H1 (cell line): ENCODE results near the gene MED12L. TPM values are rescaled to one million over a fixed set of nuclear protein-coding genes. Genes with fewer than 3 reads are reported as not detected.

ENCODE experiments used
- CTCF ChIA-PET: fragments of 300-600 bp; sonication (Branson Sonifier 250); formaldehyde crosslinking; loops from one replicate; lab custom pipeline; 2021; ENCODE audit not compliant: partially characterized antibody; lab: Charles Lee
- POLR2A ChIA-PET: fragments of 300-600 bp; sonication (Branson Sonifier 250); formaldehyde crosslinking; loops from one replicate; lab custom pipeline; 2021; ENCODE audit warnings: inconsistent platforms; ENCODE audit not compliant: partially characterized antibody; lab: Charles Lee
- DNase-seq, 2 experiments: peaks; one replicate each; pipeline versions ENCODE4 v3.0.0 to v3.0.0-alpha.2; 2010 to 2022; ENCODE audit warnings: low spot score in 2 of 2, low read depth in 1 of 2, mixed read lengths in 1 of 2
- FAIRE-seq: peaks from 2 replicates; lab custom pipeline; 2011; peaks lifted over from hg19 to GRCh38; lab: Jason Lieb, UNC
- H2AFZ ChIP-seq: 2 replicates; pipeline ENCODE4 v1.8.1; 2012; ENCODE audit warnings: low read length, inconsistent platforms
- H2AK5ac ChIP-seq: 2 replicates; pipeline ENCODE4 v1.6.1; 2013; ENCODE audit warnings: low read depth, low read length
- H2BK120ac ChIP-seq: replicated peaks from 2 replicates; pipeline ENCODE3; 2013; ENCODE audit warnings: low read depth, low read length, inconsistent platforms
- H2BK12ac ChIP-seq: 2 replicates; pipeline ENCODE4 v1.6.1; 2013; ENCODE audit warnings: low read depth, low read length
- H2BK15ac ChIP-seq: 2 replicates; pipeline ENCODE4 v1.6.1; 2013; ENCODE audit warnings: low read length
- H2BK20ac ChIP-seq: 2 replicates; pipeline ENCODE4 v1.6.1; 2013; ENCODE audit warnings: low read length
- H2BK5ac ChIP-seq: 2 replicates; pipeline ENCODE4 v1.6.1; 2013; ENCODE audit warnings: low read depth, low read length
- H3K14ac ChIP-seq: 2 replicates; pipeline ENCODE4 v1.6.1; 2013; ENCODE audit warnings: inconsistent platforms; ENCODE audit not compliant: insufficient read length
- H3K18ac ChIP-seq: 2 replicates; pipeline ENCODE4 v1.6.1; 2013; ENCODE audit warnings: low read length; ENCODE audit errors: extremely low read depth
- H3K23ac ChIP-seq: 2 replicates; pipeline ENCODE4 v1.6.1; 2013; ENCODE audit warnings: inconsistent platforms; ENCODE audit not compliant: insufficient read length
- H3K23me2 ChIP-seq: 2 replicates; pipeline ENCODE4 v1.6.1; 2013; ENCODE audit warnings: low read depth, low read length
- H3K27ac ChIP-seq: 2 replicates; pipeline ENCODE4 v1.6.1; 2011; ENCODE audit warnings: low read depth, low read length, inconsistent platforms
- H3K27me3 ChIP-seq, 4 experiments: replicated peaks in 1 of 4; 1 replicate in 1 of 4; 2 replicates in 3 of 4; pipeline versions ENCODE4 v1.6.1 to v1.8.1; 2011 to 2013; ENCODE audit warnings: low read length in 3 of 4, mild to moderate bottlenecking in 3 of 4, inconsistent platforms in 2 of 4, mixed read lengths in 2 of 4, moderate library complexity in 1 of 4; ENCODE audit not compliant: control insufficient read depth in 3 of 4, insufficient read depth in 3 of 4; ENCODE audit errors: extremely low read depth in 1 of 4
- H3K36me3 ChIP-seq, 4 experiments: 2 replicates each; pipeline versions ENCODE4 v1.6.1 to v1.8.1; 2011 to 2013; ENCODE audit warnings: mild to moderate bottlenecking in 4 of 4, low read length in 3 of 4, moderate library complexity in 2 of 4, control low read depth in 1 of 4, inconsistent platforms in 1 of 4; ENCODE audit not compliant: insufficient read depth in 4 of 4, control insufficient read depth in 2 of 4
- H3K4ac ChIP-seq: replicated peaks from 2 replicates; pipeline ENCODE3; 2013; ENCODE audit warnings: low read length, low read depth, mixed read lengths, inconsistent platforms; ENCODE audit not compliant: insufficient read length
- H3K4me1 ChIP-seq, 4 experiments: replicated peaks in 1 of 4; 1 replicate in 1 of 4; 2 replicates in 3 of 4; pipeline versions ENCODE4 v1.6.1 to v1.8.1; 2011 to 2013; ENCODE audit warnings: low read length in 3 of 4, inconsistent platforms in 2 of 4, mixed read lengths in 1 of 4; ENCODE audit not compliant: insufficient read depth in 4 of 4, control insufficient read depth in 3 of 4
- H3K4me2 ChIP-seq, 2 experiments: 2 replicates each; pipeline versions ENCODE4 v1.6.1 to v1.8.1; 2011 to 2013; ENCODE audit warnings: low read depth in 2 of 2, low read length in 2 of 2, control low read depth in 1 of 2, inconsistent platforms in 1 of 2, mild to moderate bottlenecking in 1 of 2; ENCODE audit not compliant: insufficient read depth in 1 of 2
- H3K4me3 ChIP-seq, 4 experiments: fragments of 200-600, 300-600 bp in 1 of 4; sonication (generic), shearing (Covaris generic), sonication (Bioruptor Twin) in 1 of 4; 2 replicates each; pipeline versions ENCODE4 v1.5.1 to v1.8.1; 2011 to 2016; ENCODE audit warnings: low read length in 4 of 4, low read depth in 3 of 4, control low read depth in 2 of 4, inconsistent platforms in 2 of 4, mild to moderate bottlenecking in 2 of 4, mixed read lengths in 1 of 4, moderate library complexity in 1 of 4; ENCODE audit not compliant: insufficient read depth in 2 of 4; ENCODE audit errors: extremely low read depth in 1 of 4
- H3K56ac ChIP-seq: replicated peaks from 2 replicates; pipeline ENCODE3; 2013; ENCODE audit warnings: low read depth, mild to moderate bottlenecking, mixed read lengths, low read length, inconsistent platforms; ENCODE audit not compliant: insufficient read length
- H3K79me1 ChIP-seq: 2 replicates; pipeline ENCODE4 v1.6.1; 2013; ENCODE audit warnings: low read depth, low read length, control low read depth
- H3K79me2 ChIP-seq, 2 experiments: 2 replicates each; pipeline versions ENCODE4 v1.6.1 to v1.8.1; 2012 to 2013; ENCODE audit warnings: low read length in 2 of 2, mild to moderate bottlenecking in 2 of 2, inconsistent platforms in 1 of 2; ENCODE audit not compliant: insufficient read depth in 2 of 2, control insufficient read depth in 1 of 2
- H3K9ac ChIP-seq, 4 experiments: replicated peaks in 1 of 4; 1 replicate in 1 of 4; 2 replicates in 3 of 4; pipeline versions ENCODE4 v1.6.1 to v1.8.1; 2011 to 2013; ENCODE audit warnings: low read depth in 3 of 4, low read length in 3 of 4, control low read depth in 2 of 4, mild to moderate bottlenecking in 2 of 4, moderate library complexity in 2 of 4, inconsistent platforms in 1 of 4; ENCODE audit errors: extremely low read depth in 1 of 4
- H3K9me3 ChIP-seq, 2 experiments: 2 replicates each; pipeline versions ENCODE4 v1.6.1 to v1.8.1; 2012 to 2013; ENCODE audit warnings: mild to moderate bottlenecking in 2 of 2, moderate library complexity in 2 of 2, control low read depth in 1 of 2, inconsistent platforms in 1 of 2, low read depth in 1 of 2, low read length in 1 of 2, mixed read lengths in 1 of 2; ENCODE audit not compliant: insufficient read depth in 2 of 2
- H4K20me1 ChIP-seq, 2 experiments: replicated peaks in 1 of 2; 2 replicates each; pipeline versions ENCODE3 to v1.8.1; 2011 to 2013; ENCODE audit warnings: inconsistent platforms in 2 of 2, low read length in 2 of 2, mild to moderate bottlenecking in 1 of 2; ENCODE audit not compliant: insufficient read depth in 2 of 2, control insufficient read depth in 1 of 2
- H4K5ac ChIP-seq: 2 replicates; pipeline ENCODE4 v1.6.1; 2013; ENCODE audit warnings: low read length, low read depth, mixed read lengths, inconsistent platforms; ENCODE audit not compliant: insufficient read length
- H4K8ac ChIP-seq: 2 replicates; pipeline ENCODE4 v1.8.0; 2013; ENCODE audit warnings: mild to moderate bottlenecking, moderate library complexity, low read length, inconsistent platforms; ENCODE audit not compliant: insufficient read depth; ENCODE audit errors: extremely low read depth
- H4K91ac ChIP-seq: replicated peaks from 2 replicates; pipeline ENCODE3; 2013; ENCODE audit warnings: low read length, mixed read lengths, inconsistent platforms; ENCODE audit not compliant: insufficient read length
- BACH1 ChIP-seq: IDR thresholded peaks from 2 replicates; pipeline ENCODE4 v1.6.1; 2012; ENCODE audit warnings: low read length, improper control_type of control experiment
- CHD2 ChIP-seq: IDR thresholded peaks from 2 replicates; pipeline ENCODE4 v1.6.1; 2012; ENCODE audit warnings: low read length, improper control_type of control experiment
- GABPA ChIP-seq: IDR thresholded peaks from 2 replicates; pipeline ENCODE4 v1.6.1; 2011; ENCODE audit warnings: mild to moderate bottlenecking, low read length, moderate library complexity, borderline replicate concordance; ENCODE audit not compliant: insufficient read depth
- KDM1A ChIP-seq: fragments of 200-600, 300-600 bp; sonication (generic); IDR thresholded peaks from 2 replicates; pipeline ENCODE4 v1.7.1; 2016; ENCODE audit warnings: mild to moderate bottlenecking, low read length, borderline replicate concordance
- NANOG ChIP-seq: IDR thresholded peaks from 2 replicates; pipeline ENCODE4 v1.6.1; 2011; ENCODE audit warnings: low read length, low read depth, mild to moderate bottlenecking, inconsistent platforms; ENCODE audit not compliant: insufficient read depth, poor library complexity, severe bottlenecking
- POLR2A ChIP-seq, 2 experiments: IDR thresholded peaks; 1 replicate in 1 of 2; 2 replicates in 1 of 2; pipeline ENCODE4 v1.6.1; 2011; ENCODE audit warnings: low read depth in 2 of 2, low read length in 2 of 2, mild to moderate bottlenecking in 2 of 2; ENCODE audit errors: control extremely low read depth in 1 of 2
- RBBP5 ChIP-seq: IDR thresholded peaks from 2 replicates; pipeline ENCODE4 v1.7.1; 2012; ENCODE audit warnings: low read depth, mild to moderate bottlenecking, inconsistent platforms, low read length, moderate library complexity, borderline replicate concordance
- SIRT6 ChIP-seq: IDR thresholded peaks from one replicate; pipeline ENCODE4 v1.7.1; 2012; ENCODE audit warnings: low read length, inconsistent platforms
- SIX5 ChIP-seq: IDR thresholded peaks from 2 replicates; pipeline ENCODE4 v1.6.1; 2011; ENCODE audit warnings: mild to moderate bottlenecking, low read depth, low read length
- SP4 ChIP-seq: IDR thresholded peaks from 2 replicates; pipeline ENCODE4 v1.6.1; 2012; ENCODE audit warnings: low read length, inconsistent platforms
- WGBS, 2 experiments: shearing (Covaris generic) in 1 of 2; methylation state at CpG; one replicate each; pipeline versions ENCODE4 v1.1.6 to v1.1.7; 2013 to 2015; ENCODE audit warnings: low lambda C conversion rate in 2 of 2, mixed read lengths in 2 of 2, inconsistent platforms in 1 of 2, low coverage in 1 of 2, missing lambda C conversion rate in 1 of 2; ENCODE audit not compliant: insufficient replicate concordance in 2 of 2, insufficient coverage in 1 of 2, insufficient read length in 1 of 2; ENCODE audit errors: extremely low coverage in 1 of 2, missing lambda C conversion rate in 1 of 2; 5-methylcytosine and 5-hydroxymethylcytosine counted together
- polyA plus RNA-seq, 7 experiments: library from polyadenylated mRNA; depleted of rRNA in 3 of 7; stranded (reverse) in 5 of 7; unstranded in 2 of 7; fragments of >200 nt in 5 of 7; fragments of 200-250 nt in 2 of 7; gene quantifications; 1 replicate in 5 of 7; 2 replicates in 1 of 7; 4 replicates in 1 of 7; pipeline versions ENCODE4 v1.2.1 to v1.2.3, GENCODE V29; 2011 to 2013; ENCODE audit warnings: missing spikeins in 2 of 7, mixed read lengths in 2 of 7
- total RNA-seq: library from RNA; stranded (reverse); fragmentation: NEBNext Ultra II Directional; extraction: Animal tissue kit (Norgen Biotek cat#: 25700); gene quantifications from 2 replicates; pipeline ENCODE4 v1.2.1, GENCODE V29; 2021

Gene MED12L
- total and polyA plus RNA-seq, 2 of the 8 experiments (the other 6 are each of a cell fraction or from before 2014, with no cell fraction given), result 3.6 to 26.2 TPM

DNA sequence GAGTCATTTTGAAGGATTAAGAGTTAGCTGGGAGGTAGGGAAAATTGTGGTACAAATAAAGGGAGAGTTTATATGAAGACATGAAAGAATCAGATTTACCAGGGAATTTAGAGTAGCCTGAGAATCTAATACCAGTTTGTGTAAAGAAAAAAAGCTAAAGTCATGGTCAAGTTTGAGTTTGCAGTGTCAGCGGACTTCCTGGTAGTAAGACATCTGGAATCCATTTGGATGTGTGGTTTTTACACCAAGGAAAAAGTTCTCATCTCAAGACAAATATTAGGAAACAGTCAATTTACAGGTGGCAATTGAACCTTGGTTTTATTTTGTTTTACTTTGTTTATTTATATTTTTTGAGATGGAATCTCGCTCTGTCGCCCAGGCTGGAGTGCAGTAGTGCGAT is 300.6 kb downstream of the MED12L start:
- peaks cover 0 to 22% (median 1%) of the 10 kb centered on the region in 4 experiments; a peak in 6 of 8 replicates for H3K36me3 ChIP-seq
- DNase-seq, result no peak
- no peak overlapping the region for H3K9ac ChIP-seq
- no peak overlapping the region for H2BK120ac ChIP-seq
- H2AK5ac ChIP-seq, result no peak overlapping the region
- no peak overlapping the region for H2BK20ac ChIP-seq
- H2BK5ac ChIP-seq, result no peak overlapping the region
- ChIA-PET POLR2A (no interaction called here), CTCF (interaction anchor here (0.6 to 1.5 kb wide), 3 partner anchors 25 to 152 kb away, joined by 3 to 7 read pairs (median 4); no protein-coding TSS in a partner anchor)
- no peak overlapping the region for H4K8ac ChIP-seq
- H3K27me3 ChIP-seq, result no peaks in the 10 kb centered on the region
- no peak overlapping the region for H2AFZ ChIP-seq
- H3K23me2 ChIP-seq, result no peaks in the 10 kb centered on the region
- H3K27ac ChIP-seq, result no peak overlapping the region
- TF ChIP-seq NANOG (no peak), SP4 (no peak), GABPA (no peak), CHD2 (no peak), BACH1 (no peak), SIRT6 (no peak), RBBP5 (no peak), KDM1A (no peak), SIX5 (no peak), POLR2A (IDR thresholded peaks at IDR 0.05; ENCODE audit: control extremely low read depth in 1 of 2, low read depth in 2 of 2, low read length in 2 of 2) (no peak)
- no peak overlapping the region for H3K23ac ChIP-seq
- H4K91ac ChIP-seq, result no peak overlapping the region
- H3K14ac ChIP-seq, result no peak overlapping the region
- H3K9me3 ChIP-seq, result no peaks in the 10 kb centered on the region
- no peak overlapping the region for H3K4me3 ChIP-seq
- H3K79me1 ChIP-seq, result no peaks in the 10 kb centered on the region
- H4K5ac ChIP-seq, result no peak overlapping the region
- H3K79me2 ChIP-seq, result no peaks in the 10 kb centered on the region
- H4K20me1 ChIP-seq, result no peaks in the 10 kb centered on the region
- FAIRE-seq, result no peak
- 86% methylated on average over 4 of the region's 4 CpGs; no CpG with 5 or more reads in 1 of the 2 experiments for WGBS, 2 experiments
- no peak overlapping the region for H2BK12ac ChIP-seq
- no peaks in the 10 kb centered on the region for H3K4me1 ChIP-seq
- no peak overlapping the region for H2BK15ac ChIP-seq
- H3K18ac ChIP-seq, result no peak overlapping the region
- H3K4ac ChIP-seq, result no peak overlapping the region
- H3K56ac ChIP-seq, result no peak overlapping the region
- H3K4me2 ChIP-seq, result no peak overlapping the region
